Adipocyte (in vitro differentiated cells): ENCODE measurements around the gene FTO.

Experiments used
- DNase-seq: peaks from one replicate; pipeline ENCODE4 v3.0.0-alpha.2; 2015; ENCODE audit warnings: low read depth
- H3K27me3 ChIP-seq: replicated peaks from 2 replicates; pipeline ENCODE4 v1.7.0; 2013; ENCODE audit warnings: mild to moderate bottlenecking, low read length, moderate library complexity; ENCODE audit not compliant: control insufficient read depth, insufficient read depth
- H3K36me3 ChIP-seq: 2 replicates; pipeline ENCODE4 v1.7.0; 2013; ENCODE audit warnings: low read length, mild to moderate bottlenecking, moderate library complexity; ENCODE audit not compliant: control insufficient read depth, insufficient read depth, severe bottlenecking
- H3K4me1 ChIP-seq: 2 replicates; pipeline ENCODE4 v1.7.0; 2013; ENCODE audit warnings: mild to moderate bottlenecking, low read length, moderate library complexity; ENCODE audit not compliant: control insufficient read depth, insufficient read depth
- H3K4me3 ChIP-seq: 2 replicates; pipeline ENCODE4 v1.7.0; 2013; ENCODE audit warnings: mild to moderate bottlenecking, low read length, moderate library complexity
- H3K9ac ChIP-seq: 2 replicates; pipeline ENCODE4 v1.7.0; 2013; ENCODE audit warnings: mild to moderate bottlenecking, low read length, moderate library complexity
- H3K9me3 ChIP-seq: 2 replicates; pipeline ENCODE4 v1.7.0; 2013; ENCODE audit warnings: mild to moderate bottlenecking, low read length, moderate library complexity; ENCODE audit not compliant: control insufficient read depth

Gene FTO

DNA sequence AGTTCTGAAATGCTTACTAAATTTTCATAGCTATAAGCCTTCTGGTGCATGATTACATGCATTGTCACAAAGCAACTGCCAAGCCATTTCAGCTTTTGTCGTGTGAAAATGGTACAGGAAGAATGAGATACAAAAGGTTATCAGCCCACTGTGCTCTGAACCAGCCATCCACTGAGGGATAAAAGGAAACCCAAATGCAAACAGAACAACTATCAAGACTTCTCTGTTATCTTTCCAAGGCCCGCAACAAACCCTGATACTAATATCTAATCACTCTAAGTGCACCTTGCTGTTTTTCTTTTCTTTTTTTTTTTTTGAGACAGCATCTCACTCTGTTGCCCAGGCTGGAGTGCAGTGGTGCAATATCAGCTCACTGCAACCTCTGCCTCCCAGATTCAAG lies 109.0 kb downstream of the FTO start:
- no peak overlapping the region for H3K4me3 ChIP-seq
- peaks cover 21% of the 10 kb centered on the region for H3K4me1 ChIP-seq
- peaks cover 33% of the 10 kb centered on the region for H3K36me3 ChIP-seq
- H3K9ac ChIP-seq = no peak overlapping the region
- no peak for DNase-seq
- H3K9me3 ChIP-seq = no peaks in the 10 kb centered on the region
- no peaks in the 10 kb centered on the region for H3K27me3 ChIP-seq

DNA sequence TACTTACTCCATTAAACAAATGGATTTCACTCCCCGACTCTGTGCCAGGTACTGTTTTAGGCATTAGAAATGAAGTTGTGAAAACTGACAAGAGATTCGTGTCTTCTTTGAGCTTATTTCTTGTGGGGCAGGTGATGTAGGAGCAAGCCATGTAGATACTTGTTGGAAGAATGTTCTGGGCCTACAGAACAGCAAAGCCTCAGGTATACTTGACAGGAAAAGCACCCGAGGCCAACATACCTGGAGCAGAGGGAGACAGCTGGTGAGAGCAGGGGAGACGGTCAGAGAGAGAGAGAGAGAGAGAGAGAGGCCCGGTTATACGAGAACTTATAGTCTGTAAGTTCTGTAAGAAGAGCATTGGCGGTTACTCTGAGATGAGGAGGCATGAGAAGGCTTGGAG lies 110.8 kb downstream of the FTO start:
- no peaks in the 10 kb centered on the region for H3K27me3 ChIP-seq
- H3K9me3 ChIP-seq = no peaks in the 10 kb centered on the region
- no peak for DNase-seq

DNA sequence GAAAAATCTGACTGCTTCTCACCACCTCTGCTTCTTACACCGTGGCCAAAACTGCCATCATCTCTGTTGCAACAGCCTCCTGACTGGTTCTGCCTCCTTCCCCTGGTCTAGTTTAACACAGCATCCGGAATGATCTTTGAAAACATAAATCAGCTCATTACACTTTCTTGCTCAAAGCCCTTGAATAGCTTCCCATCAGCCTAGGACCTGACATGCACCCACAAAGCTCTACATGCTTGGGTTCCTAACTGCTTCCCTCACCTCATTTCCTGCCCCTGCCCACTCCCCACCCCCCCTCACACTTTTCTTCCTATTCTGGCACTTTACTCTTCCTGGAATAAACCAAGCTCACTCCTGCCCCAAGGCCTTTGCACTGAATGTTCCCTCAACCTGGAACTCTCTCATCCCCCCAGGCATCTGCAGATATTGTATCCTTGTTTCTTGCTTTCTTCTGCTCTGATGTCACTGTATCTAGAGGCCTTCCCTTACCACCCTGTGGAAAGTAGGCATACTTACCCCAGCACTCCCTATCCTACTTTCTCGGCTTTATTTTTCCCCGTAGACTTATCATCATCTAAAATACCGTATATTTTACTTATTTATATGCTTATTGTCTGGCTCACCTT lies 112.4 kb downstream of the FTO start:
- peaks cover 21% of the 10 kb centered on the region for H3K36me3 ChIP-seq
- no peaks in the 10 kb centered on the region for H3K9me3 ChIP-seq
- DNase-seq = peak; percentile 16
- peak overlapping the region; percentile 45 for H3K9ac ChIP-seq
- H3K4me1 ChIP-seq = peaks cover 28% of the 10 kb centered on the region
- no peaks in the 10 kb centered on the region for H3K27me3 ChIP-seq
- H3K4me3 ChIP-seq = peak overlapping the region; percentile 54

More for the DNA sequence above, 110.8 kb downstream of the FTO start:
- Histone ChIP-seq H3K36me3 (peaks cover 33% of the 10 kb centered on the region), H3K4me3 (no peak overlapping the region), H3K9ac (no peak overlapping the region), H3K4me1 (peaks cover 27% of the 10 kb centered on the region)

DNA sequence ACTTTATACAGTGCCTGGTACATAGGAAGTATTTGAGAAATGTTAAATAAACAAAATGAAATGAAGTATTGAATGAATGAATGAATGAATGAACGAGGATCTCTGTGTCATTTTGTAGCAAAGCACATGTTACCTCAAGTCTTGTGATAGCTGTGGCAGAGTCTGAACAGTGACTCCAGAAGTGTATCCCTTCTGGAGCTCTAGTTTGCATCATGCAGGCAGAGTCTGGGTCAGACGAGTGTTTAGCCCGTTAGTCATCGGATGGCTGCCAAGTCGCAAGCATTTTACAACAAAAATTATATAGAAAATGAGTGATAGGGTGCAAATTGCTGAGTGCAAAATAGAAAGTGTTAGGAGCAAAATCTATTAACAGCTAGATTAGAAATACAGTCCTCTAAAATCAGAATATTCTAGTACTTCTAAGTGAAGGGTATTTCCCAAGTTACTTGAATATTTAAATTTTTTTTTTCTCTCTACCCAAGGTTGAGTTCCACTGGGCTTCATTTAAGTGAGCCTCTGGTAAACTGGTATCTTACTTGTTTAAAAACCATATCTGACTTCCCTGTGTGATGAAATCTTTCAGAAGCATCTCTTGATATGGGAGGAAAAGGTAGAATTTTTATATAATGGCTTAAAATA lies 113.3 kb downstream of the FTO start:
- peak; percentile 95 for DNase-seq
- Histone ChIP-seq H3K9ac (peak overlapping the region; percentile 45), H3K36me3 (peaks cover 14% of the 10 kb centered on the region), H3K27me3 (no peaks in the 10 kb centered on the region), H3K9me3 (no peaks in the 10 kb centered on the region), H3K4me1 (peaks cover 38% of the 10 kb centered on the region), H3K4me3 (peak overlapping the region; percentile 54)

DNA sequence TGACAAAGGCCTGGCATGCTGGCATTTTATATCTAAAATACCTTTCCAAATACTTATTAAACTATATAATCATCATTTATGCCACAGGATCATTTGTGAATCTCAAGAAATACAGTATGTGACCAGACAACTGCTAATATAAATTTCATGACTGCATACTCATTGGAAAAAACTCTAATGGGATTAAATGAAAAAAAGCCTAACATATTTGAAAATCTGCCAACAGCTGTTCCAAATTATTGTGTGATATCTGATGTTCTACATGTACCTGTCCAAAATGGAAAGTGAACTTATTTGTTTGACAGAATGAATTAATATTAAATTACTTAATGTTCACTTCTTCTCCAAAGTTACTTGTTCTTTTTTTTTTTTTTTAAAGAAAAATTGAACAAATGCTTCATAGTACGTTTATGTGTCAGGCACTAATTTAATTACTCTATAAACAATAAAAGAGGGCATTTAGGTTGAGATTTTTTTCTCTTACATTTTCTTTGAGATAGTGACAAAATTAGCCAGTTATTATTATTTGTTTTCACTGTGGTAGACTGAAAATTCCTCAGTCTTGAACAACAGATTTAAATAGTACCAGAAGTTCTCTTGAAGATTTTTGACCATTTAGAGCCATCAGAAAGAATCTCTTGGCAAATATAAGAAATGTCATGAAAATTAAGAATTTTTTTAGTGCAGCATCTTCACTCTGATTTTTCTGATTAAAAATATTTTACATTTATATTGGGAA lies 114.0 kb downstream of the FTO start:
- Histone ChIP-seq H3K9me3 (no peaks in the 10 kb centered on the region), H3K4me1 (peaks cover 45% of the 10 kb centered on the region), H3K9ac (peak overlapping the region; percentile 35), H3K36me3 (peaks cover 14% of the 10 kb centered on the region), H3K27me3 (no peaks in the 10 kb centered on the region), H3K4me3 (peak overlapping the region; percentile 53)
- DNase-seq = peak; percentile 60

DNA sequence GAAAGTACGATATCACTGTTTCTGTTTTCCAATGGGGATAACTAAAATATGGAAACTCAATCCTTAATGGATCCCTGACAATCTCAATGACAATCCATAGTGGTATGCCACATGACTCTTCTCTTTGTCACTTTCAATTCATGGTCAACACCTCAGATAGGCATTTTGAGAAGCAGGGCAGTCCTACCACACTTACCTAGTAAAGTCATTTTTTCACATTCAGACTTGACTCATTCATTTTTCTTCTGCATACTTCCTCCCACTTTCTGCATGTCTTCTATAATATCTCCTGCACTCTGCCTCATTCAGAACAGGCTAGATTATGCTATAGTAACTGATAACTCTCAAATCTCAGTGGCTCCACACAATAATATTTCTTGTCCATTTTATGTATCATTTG lies 117.5 kb downstream of the FTO start:
- peak overlapping the region; percentile 27 for H3K9ac ChIP-seq
- H3K4me1 ChIP-seq = peaks cover 43% of the 10 kb centered on the region
- DNase-seq = peak; percentile 50
- H3K4me3 ChIP-seq = no peak overlapping the region
- H3K9me3 ChIP-seq = no peaks in the 10 kb centered on the region
- H3K27me3 ChIP-seq = no peaks in the 10 kb centered on the region
- peaks cover 7% of the 10 kb centered on the region for H3K36me3 ChIP-seq

DNA sequence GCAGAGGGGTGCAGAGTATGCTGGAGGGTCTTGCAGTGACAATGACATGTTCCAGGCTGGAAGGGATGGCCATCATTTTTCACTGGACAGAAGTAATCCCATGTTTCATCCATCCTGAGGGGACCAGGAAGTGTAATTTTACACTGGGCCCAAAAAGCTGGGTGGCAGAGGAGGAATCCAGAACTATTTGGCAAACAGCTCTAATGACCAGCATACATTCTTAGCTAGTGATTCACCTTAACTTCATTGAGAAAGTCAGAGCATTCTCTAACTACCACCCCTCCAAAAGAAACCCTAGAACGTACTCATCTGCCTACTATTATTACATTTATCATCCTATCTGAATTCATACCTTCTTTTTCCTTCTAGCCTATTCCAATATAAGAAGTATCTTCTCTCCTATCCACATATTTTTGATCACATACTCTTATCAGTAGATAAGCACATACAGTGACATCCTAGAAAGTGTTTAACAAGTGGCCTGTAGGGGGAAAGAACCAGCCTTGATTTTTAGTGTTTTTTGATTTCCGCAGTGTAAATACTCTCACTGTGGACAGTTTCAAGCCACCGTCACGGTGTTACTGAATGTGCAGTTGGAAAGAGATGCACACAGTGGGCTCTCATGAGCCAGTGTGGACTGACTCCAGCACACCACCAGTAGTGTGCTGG lies 118.1 kb downstream of the FTO start:
- Histone ChIP-seq H3K27me3 (no peaks in the 10 kb centered on the region), H3K9ac (peak overlapping the region; percentile 27), H3K4me1 (peaks cover 37% of the 10 kb centered on the region), H3K36me3 (peaks cover 13% of the 10 kb centered on the region), H3K9me3 (no peaks in the 10 kb centered on the region), H3K4me3 (peak overlapping the region; percentile 14)
- DNase-seq = peak; percentile 80

DNA sequence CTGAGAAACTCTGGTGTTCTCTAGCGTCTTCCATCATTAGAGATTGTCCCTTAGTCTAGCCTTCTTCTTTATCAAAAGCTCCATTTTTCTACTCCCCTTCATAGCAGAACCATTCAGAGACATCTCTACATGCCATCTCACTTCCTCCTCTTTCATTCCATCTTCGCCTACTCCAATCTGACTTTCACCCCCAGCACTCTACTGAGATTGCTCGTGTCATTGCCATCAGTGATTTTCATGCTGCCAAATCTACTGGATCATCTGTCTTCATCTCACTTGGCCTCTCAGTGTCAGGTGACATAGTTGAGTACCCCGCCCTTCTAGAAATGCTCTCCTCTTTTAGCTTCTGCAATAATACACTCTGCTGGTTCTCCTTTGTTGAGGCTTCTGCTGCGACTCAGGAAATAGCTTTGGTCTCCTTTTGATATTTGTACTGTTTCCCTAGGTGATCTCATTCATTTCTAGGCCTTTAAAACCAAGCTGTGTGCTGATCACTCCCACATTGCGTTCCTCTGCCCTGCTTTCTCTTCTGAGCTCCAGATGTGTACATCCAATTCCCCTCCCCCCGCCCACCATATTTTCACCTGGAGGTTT lies 119.1 kb downstream of the FTO start:
- Histone ChIP-seq H3K4me1 (peaks cover 27% of the 10 kb centered on the region), H3K27me3 (no peaks in the 10 kb centered on the region), H3K4me3 (no peak overlapping the region), H3K9ac (no peak overlapping the region), H3K9me3 (no peaks in the 10 kb centered on the region), H3K36me3 (peaks cover 14% of the 10 kb centered on the region)
- peak; percentile 8 for DNase-seq

DNA sequence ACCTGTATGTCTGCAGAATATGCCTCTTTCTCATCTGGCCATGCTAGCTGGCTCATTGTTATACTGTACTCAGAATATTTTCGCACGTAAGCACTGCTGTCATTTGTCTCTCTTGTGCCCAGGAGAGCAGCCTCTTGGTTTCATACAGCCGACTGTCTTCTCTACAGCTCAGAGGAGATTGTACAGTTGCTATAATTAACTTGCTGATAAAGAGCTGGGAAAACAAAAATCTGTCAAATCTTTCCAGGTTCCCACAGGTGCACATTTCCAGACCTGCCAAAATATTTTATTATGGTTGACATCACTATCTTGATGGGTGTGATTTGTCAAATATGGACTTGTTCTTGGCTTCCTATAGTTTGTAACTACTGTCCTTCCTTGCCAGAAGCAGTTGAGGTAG lies 122.7 kb downstream of the FTO start:
- Histone ChIP-seq H3K4me3 (no peak overlapping the region), H3K9me3 (no peaks in the 10 kb centered on the region), H3K9ac (no peak overlapping the region), H3K27me3 (no peaks in the 10 kb centered on the region), H3K4me1 (peaks cover 20% of the 10 kb centered on the region), H3K36me3 (peaks cover 14% of the 10 kb centered on the region)
- DNase-seq = no peak

DNA sequence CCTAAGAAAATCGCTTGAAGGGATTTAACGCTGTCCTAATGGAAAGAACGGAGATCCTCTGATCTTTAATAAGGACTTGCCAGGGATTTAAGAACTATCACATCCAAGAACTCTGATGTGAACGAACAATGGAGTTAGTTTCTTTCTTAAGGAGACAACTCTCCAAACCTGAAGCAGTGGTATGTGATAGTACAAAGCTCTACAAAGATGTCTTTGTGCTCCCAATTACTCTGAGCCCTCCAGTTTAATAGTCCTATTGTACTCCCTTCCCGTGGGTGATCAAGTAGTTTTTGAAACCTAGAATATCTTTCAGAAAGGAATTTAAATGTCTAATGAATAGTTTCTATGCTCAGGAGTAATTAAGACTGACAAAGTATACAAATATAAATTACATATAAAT lies 123.8 kb downstream of the FTO start:
- H3K9ac ChIP-seq = no peak overlapping the region
- H3K36me3 ChIP-seq = peaks cover 14% of the 10 kb centered on the region
- no peak for DNase-seq
- H3K4me1 ChIP-seq = peaks cover 9% of the 10 kb centered on the region
- H3K4me3 ChIP-seq = no peak overlapping the region
- no peaks in the 10 kb centered on the region for H3K27me3 ChIP-seq
- H3K9me3 ChIP-seq = no peaks in the 10 kb centered on the region
